SK-N-SH (cell line): Measurements from ENCODE around the gene ETS2. TPM values are rescaled to one million over a fixed set of nuclear protein-coding genes. Genes with fewer than 3 reads are reported as not detected.

Experiments
- CTCF ChIA-PET: fragments of 300-600, 350-600 bp; formaldehyde crosslinking; extraction: SDS; loops from one replicate; lab custom pipeline; 2021; lab: Yijun Ruan, JAX
- POLR2A ChIA-PET: fragments of 350-600 bp; sonication (Branson Sonifier 250); formaldehyde crosslinking; extraction: SDS; loops from one replicate; lab custom pipeline; 2020; ENCODE audit warnings: antibody characterized with exemption, inconsistent platforms; lab: Yijun Ruan, JAX
- DNase-seq: peaks from one replicate; pipeline ENCODE4 v3.0.0; 2012
- H2AFZ ChIP-seq: fragments of 200-600 bp; sonication (generic); 2 replicates; pipeline ENCODE4 v1.8.1; 2016; ENCODE audit warnings: antibody characterized with exemption, mild to moderate bottlenecking, low read depth
- H3F3A ChIP-seq: fragments of 200-600 bp; sonication (generic); replicated peaks from 2 replicates; pipeline ENCODE3; 2016; ENCODE audit warnings: antibody characterized with exemption, mild to moderate bottlenecking; ENCODE audit not compliant: insufficient read depth
- H3K27ac ChIP-seq, 2 experiments: fragments of 200-500 bp in 1 of 2; fragments of 200-600 bp in 1 of 2; sonication (Bioruptor generic) in 1 of 2; sonication (generic), shearing (Covaris generic) in 1 of 2; 2 replicates each; pipeline versions ENCODE4 v1.5.1 to v1.6.1; 2014 to 2016; ENCODE audit warnings: low read depth in 2 of 2, inconsistent platforms in 1 of 2, low read length in 1 of 2, mild to moderate bottlenecking in 1 of 2, mixed read lengths in 1 of 2
- H3K27me3 ChIP-seq: fragments of 200-600 bp; sonication (generic), shearing (Covaris generic); 2 replicates; pipeline ENCODE4 v1.6.1; 2016; ENCODE audit warnings: mixed run types; ENCODE audit not compliant: insufficient read depth
- H3K36me3 ChIP-seq, 2 experiments: fragments of 200-500 bp in 1 of 2; fragments of 200-600 bp in 1 of 2; sonication (Bioruptor generic) in 1 of 2; sonication (generic) in 1 of 2; replicated peaks in 1 of 2; 2 replicates each; pipeline versions ENCODE3 to v1.5.1; 2014 to 2016; ENCODE audit warnings: low read length in 1 of 2, mild to moderate bottlenecking in 1 of 2; ENCODE audit not compliant: insufficient read depth in 2 of 2, control insufficient read depth in 1 of 2
- H3K4me1 ChIP-seq, 2 experiments: fragments of 200-500 bp in 1 of 2; fragments of 200-600 bp in 1 of 2; sonication (Bioruptor generic) in 1 of 2; sonication (generic), shearing (Covaris generic) in 1 of 2; 2 replicates each; pipeline versions ENCODE4 v1.5.1 to v1.6.1; 2014 to 2016; ENCODE audit warnings: low read depth in 1 of 2, low read length in 1 of 2, mixed run types in 1 of 2; ENCODE audit not compliant: insufficient read depth in 2 of 2, control insufficient read depth in 1 of 2
- H3K4me2 ChIP-seq: fragments of 200-600 bp; sonication (generic), shearing (Covaris generic); 2 replicates; pipeline ENCODE4 v1.6.1; 2017; ENCODE audit warnings: mixed run types
- H3K4me3 ChIP-seq, 2 experiments: fragments of 200-500 bp in 1 of 2; fragments of 200-600 bp in 1 of 2; sonication (Bioruptor generic) in 1 of 2; sonication (generic), shearing (Covaris generic) in 1 of 2; 2 replicates each; pipeline versions ENCODE4 v1.5.1 to v1.8.1; 2014 to 2016; ENCODE audit warnings: low read depth in 2 of 2, inconsistent platforms in 1 of 2, low read length in 1 of 2, mild to moderate bottlenecking in 1 of 2, mixed read lengths in 1 of 2, moderate library complexity in 1 of 2
- H3K79me2 ChIP-seq: fragments of 200-600 bp; sonication (generic); 2 replicates; pipeline ENCODE4 v1.8.1; 2017; ENCODE audit warnings: mild to moderate bottlenecking; ENCODE audit not compliant: insufficient read depth
- H3K9ac ChIP-seq: fragments of 200-600 bp; sonication (generic); 2 replicates; pipeline ENCODE4 v1.6.1; 2017; ENCODE audit warnings: mixed run types
- H3K9me2 ChIP-seq: fragments of 200-600 bp; sonication (generic); 2 replicates; pipeline ENCODE4 v1.6.1; 2017; ENCODE audit warnings: mixed run types
- H3K9me3 ChIP-seq: fragments of 200-600 bp; sonication (generic); 2 replicates; pipeline ENCODE4 v1.6.1; 2017; ENCODE audit warnings: mixed run types, mild to moderate bottlenecking, moderate library complexity
- H4K20me1 ChIP-seq: fragments of 200-600 bp; sonication (generic); 2 replicates; pipeline ENCODE4 v1.6.1; 2017; ENCODE audit warnings: mild to moderate bottlenecking, mixed run types; ENCODE audit not compliant: insufficient read depth
- ELF1 ChIP-seq: IDR thresholded peaks from 2 replicates; pipeline ENCODE4 v1.4.0; 2012
- EP300 ChIP-seq, 2 experiments: IDR thresholded peaks; 2 replicates each; pipeline versions ENCODE4 v1.4.0 to v1.6.1; 2012; ENCODE audit warnings: borderline replicate concordance in 1 of 2, low read depth in 1 of 2, low read length in 1 of 2
- FOSL2 ChIP-seq: IDR thresholded peaks from 2 replicates; pipeline ENCODE4 v1.4.0; 2012; ENCODE audit warnings: low read depth, mild to moderate bottlenecking, moderate library complexity, borderline replicate concordance
- FOXJ3 ChIP-seq: sonication (generic); formaldehyde crosslinking; IDR thresholded peaks from 2 replicates; pipeline ENCODE4 v1.5.1; 2020; ENCODE audit warnings: mild to moderate bottlenecking, missing genetic modification reagents
- GABPA ChIP-seq: IDR thresholded peaks from 2 replicates; pipeline ENCODE4 v1.4.0; 2012; ENCODE audit warnings: low read depth, mild to moderate bottlenecking
- MXI1 ChIP-seq: IDR thresholded peaks from 2 replicates; pipeline ENCODE4 v1.6.1; 2012; ENCODE audit warnings: mild to moderate bottlenecking, low read depth, low read length, improper control_type of control experiment
- NFIC ChIP-seq: IDR thresholded peaks from 2 replicates; pipeline ENCODE4 v1.4.0; 2012; ENCODE audit warnings: borderline replicate concordance
- NRF1 ChIP-seq: IDR thresholded peaks from 2 replicates; pipeline ENCODE4 v1.6.1; 2012; ENCODE audit warnings: low read depth, mild to moderate bottlenecking, low read length
- POLR2AphosphoS5 ChIP-seq: IDR thresholded peaks from 2 replicates; pipeline ENCODE4 v1.6.1; 2012; ENCODE audit warnings: low read depth, low read length
- RFX5 ChIP-seq: IDR thresholded peaks from 2 replicates; pipeline ENCODE4 v1.6.1; 2012; ENCODE audit warnings: mild to moderate bottlenecking, improper control_type of control experiment, low read length
- SIN3A ChIP-seq: IDR thresholded peaks from 2 replicates; pipeline ENCODE4 v1.6.1; 2012; ENCODE audit warnings: low read depth, mild to moderate bottlenecking, low read length, moderate library complexity, borderline replicate concordance
- TAF1 ChIP-seq: IDR thresholded peaks from 2 replicates; pipeline ENCODE4 v1.6.1; 2012; ENCODE audit warnings: low read depth, mild to moderate bottlenecking, low read length, moderate library complexity, borderline replicate concordance
- TCF12 ChIP-seq: IDR thresholded peaks from 2 replicates; pipeline ENCODE4 v1.4.0; 2012
- WGBS: methylation state at CpG from one replicate; pipeline ENCODE4 v1.1.6; 2017; ENCODE audit warnings: low lambda C conversion rate; 5-methylcytosine and 5-hydroxymethylcytosine counted together
- polyA plus RNA-seq, 3 experiments: library from polyadenylated mRNA; depleted of rRNA; stranded (reverse); fragments of >200 nt; gene quantifications; 2 replicates each; pipeline ENCODE4 v1.2.3, GENCODE V29; 2012
- TF ChIP-seq, protein P1 (sequence below): IDR thresholded peaks from 2 replicates; pipeline ENCODE4 v1.4.0; 2012; ENCODE audit warnings: low read depth
- TF ChIP-seq, protein P2 (sequence below): fragments of 150-350 bp; IDR thresholded peaks from 2 replicates; pipeline ENCODE4 v1.6.1; 2017; ENCODE audit warnings: antibody characterized with exemption, low read length, low read depth, borderline replicate concordance
- TF ChIP-seq, protein P3 (sequence below): IDR thresholded peaks from 2 replicates; pipeline ENCODE4 v1.6.1; 2012; ENCODE audit warnings: mild to moderate bottlenecking, low read depth, low read length, moderate library complexity

ETS2 gene
- polyA plus RNA-seq, 1 of the 3 experiments (the other 2 are of a cell fraction), result 16.3 TPM

- Histone ChIP-seq H3K79me2 (no peaks in the 10 kb centered on the region), H3K27me3 (no peaks in the 10 kb centered on the region), H3K9ac (no peak overlapping the region), H4K20me1 (no peaks in the 10 kb centered on the region), H3K4me3 (no peak overlapping the region), H2AFZ (no peak overlapping the region), H3K4me2 (no peak overlapping the region), H3K36me3 (no peaks in the 10 kb centered on the region), H3K4me1 (peaks cover 0 to 6% of the 10 kb centered on the region in 2 experiments; a peak in 2 of 4 replicates), H3K27ac (no peak overlapping the region), H3F3A (no peaks in the 10 kb centered on the region), H3K9me2 (no peaks in the 10 kb centered on the region), H3K9me3 (no peaks in the 10 kb centered on the region)
- no peak for DNase-seq
- POLR2A ChIA-PET, result no interaction called here
- WGBS, result 95% methylated on average over 3 of the region's 3 CpGs
- TF ChIP-seq EP300 (IDR thresholded peaks at IDR 0.05; ENCODE audit: borderline replicate concordance in 1 of 2, low read depth in 1 of 2, low read length in 1 of 2) (no peak), GABPA (no peak), NFIC (no peak), RFX5 (no peak), FOXJ3 (CRISPR knock-in tag) (no peak), POLR2AphosphoS5 (no peak), ELF1 (no peak), NRF1 (no peak), FOSL2 (no peak), MXI1 (no peak), SIN3A (no peak), TAF1 (no peak), TCF12 (no peak)
- TF ChIP-seq, protein P1, sequence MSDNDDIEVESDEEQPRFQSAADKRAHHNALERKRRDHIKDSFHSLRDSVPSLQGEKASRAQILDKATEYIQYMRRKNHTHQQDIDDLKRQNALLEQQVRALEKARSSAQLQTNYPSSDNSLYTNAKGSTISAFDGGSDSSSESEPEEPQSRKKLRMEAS, result no peak
- TF ChIP-seq, protein P2, sequence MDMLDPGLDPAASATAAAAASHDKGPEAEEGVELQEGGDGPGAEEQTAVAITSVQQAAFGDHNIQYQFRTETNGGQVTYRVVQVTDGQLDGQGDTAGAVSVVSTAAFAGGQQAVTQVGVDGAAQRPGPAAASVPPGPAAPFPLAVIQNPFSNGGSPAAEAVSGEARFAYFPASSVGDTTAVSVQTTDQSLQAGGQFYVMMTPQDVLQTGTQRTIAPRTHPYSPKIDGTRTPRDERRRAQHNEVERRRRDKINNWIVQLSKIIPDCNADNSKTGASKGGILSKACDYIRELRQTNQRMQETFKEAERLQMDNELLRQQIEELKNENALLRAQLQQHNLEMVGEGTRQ, result no peak
- CTCF ChIA-PET, result no interaction called here
These were observed 46.5 kb downstream of the ETS2 start for GRCh38 chr21:38852278-38852677.

GRCh38 chr21:38852708-38853107, 47.0 kb downstream of the ETS2 start:
- POLR2A ChIA-PET, result interaction anchor here (0.6 kb wide), 1 partner anchor 233 kb away, joined by 3 read pairs; no protein-coding TSS in a partner anchor
- 63% methylated on average over 3 of the region's 3 CpGs for WGBS

More at GRCh38 chr21:38852708-38853107, 47.0 kb downstream of the ETS2 start:
- H3K27ac ChIP-seq, result no peak overlapping the region
- H3F3A ChIP-seq, result no peaks in the 10 kb centered on the region
- H2AFZ ChIP-seq, result no peak overlapping the region
- peaks cover 0 to 5% of the 10 kb centered on the region in 2 experiments; a peak in 2 of 4 replicates for H3K4me1 ChIP-seq
- H3K9me3 ChIP-seq, result no peaks in the 10 kb centered on the region
- H3K79me2 ChIP-seq, result no peaks in the 10 kb centered on the region
- no peak overlapping the region for H3K9ac ChIP-seq
- no peaks in the 10 kb centered on the region for H3K36me3 ChIP-seq
- no peak for DNase-seq
- H4K20me1 ChIP-seq, result no peaks in the 10 kb centered on the region
- CTCF ChIA-PET, result no interaction called here
- H3K4me2 ChIP-seq, result no peak overlapping the region
- no peaks in the 10 kb centered on the region for H3K9me2 ChIP-seq
- H3K27me3 ChIP-seq, result no peaks in the 10 kb centered on the region
- no peak overlapping the region for H3K4me3 ChIP-seq
- no peak for TF ChIP-seq GABPA
- TF ChIP-seq, protein P3, sequence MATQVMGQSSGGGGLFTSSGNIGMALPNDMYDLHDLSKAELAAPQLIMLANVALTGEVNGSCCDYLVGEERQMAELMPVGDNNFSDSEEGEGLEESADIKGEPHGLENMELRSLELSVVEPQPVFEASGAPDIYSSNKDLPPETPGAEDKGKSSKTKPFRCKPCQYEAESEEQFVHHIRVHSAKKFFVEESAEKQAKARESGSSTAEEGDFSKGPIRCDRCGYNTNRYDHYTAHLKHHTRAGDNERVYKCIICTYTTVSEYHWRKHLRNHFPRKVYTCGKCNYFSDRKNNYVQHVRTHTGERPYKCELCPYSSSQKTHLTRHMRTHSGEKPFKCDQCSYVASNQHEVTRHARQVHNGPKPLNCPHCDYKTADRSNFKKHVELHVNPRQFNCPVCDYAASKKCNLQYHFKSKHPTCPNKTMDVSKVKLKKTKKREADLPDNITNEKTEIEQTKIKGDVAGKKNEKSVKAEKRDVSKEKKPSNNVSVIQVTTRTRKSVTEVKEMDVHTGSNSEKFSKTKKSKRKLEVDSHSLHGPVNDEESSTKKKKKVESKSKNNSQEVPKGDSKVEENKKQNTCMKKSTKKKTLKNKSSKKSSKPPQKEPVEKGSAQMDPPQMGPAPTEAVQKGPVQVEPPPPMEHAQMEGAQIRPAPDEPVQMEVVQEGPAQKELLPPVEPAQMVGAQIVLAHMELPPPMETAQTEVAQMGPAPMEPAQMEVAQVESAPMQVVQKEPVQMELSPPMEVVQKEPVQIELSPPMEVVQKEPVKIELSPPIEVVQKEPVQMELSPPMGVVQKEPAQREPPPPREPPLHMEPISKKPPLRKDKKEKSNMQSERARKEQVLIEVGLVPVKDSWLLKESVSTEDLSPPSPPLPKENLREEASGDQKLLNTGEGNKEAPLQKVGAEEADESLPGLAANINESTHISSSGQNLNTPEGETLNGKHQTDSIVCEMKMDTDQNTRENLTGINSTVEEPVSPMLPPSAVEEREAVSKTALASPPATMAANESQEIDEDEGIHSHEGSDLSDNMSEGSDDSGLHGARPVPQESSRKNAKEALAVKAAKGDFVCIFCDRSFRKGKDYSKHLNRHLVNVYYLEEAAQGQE, result no peak
